SW 1271 (cell line): ENCODE measurements around the gene YY1.
"Not testable (repeated sequence)": the region's sequence is repeated elsewhere in the genome, so short reads cannot be mapped to it uniquely, and the experiment has no call there.

Experiments used
- DNase-seq, 2 experiments: peaks; one replicate each; lab custom pipeline; 2025; lab: John Stamatoyannopoulos, UW

The YY1 gene

DNA sequence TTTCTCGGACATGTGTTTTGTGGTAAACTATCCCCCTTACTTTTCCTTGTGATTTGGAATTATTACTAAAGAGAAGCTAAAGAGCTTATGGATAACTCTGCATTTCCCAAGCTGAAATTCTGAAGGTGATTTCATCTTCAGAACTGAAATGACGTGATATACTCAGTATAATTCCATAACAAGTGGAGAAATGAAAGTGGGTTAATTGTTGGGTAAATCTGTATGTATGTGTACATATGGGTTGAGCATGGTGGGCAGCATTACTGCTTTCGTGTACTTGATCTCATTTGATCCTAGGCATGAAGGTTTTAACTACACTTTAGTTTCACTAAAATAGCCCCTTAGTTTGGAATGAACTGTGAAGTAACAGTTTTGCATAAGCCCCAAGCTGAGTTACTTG, 4.1 kb downstream of the YY1 start:
- no peak for DNase-seq

DNA sequence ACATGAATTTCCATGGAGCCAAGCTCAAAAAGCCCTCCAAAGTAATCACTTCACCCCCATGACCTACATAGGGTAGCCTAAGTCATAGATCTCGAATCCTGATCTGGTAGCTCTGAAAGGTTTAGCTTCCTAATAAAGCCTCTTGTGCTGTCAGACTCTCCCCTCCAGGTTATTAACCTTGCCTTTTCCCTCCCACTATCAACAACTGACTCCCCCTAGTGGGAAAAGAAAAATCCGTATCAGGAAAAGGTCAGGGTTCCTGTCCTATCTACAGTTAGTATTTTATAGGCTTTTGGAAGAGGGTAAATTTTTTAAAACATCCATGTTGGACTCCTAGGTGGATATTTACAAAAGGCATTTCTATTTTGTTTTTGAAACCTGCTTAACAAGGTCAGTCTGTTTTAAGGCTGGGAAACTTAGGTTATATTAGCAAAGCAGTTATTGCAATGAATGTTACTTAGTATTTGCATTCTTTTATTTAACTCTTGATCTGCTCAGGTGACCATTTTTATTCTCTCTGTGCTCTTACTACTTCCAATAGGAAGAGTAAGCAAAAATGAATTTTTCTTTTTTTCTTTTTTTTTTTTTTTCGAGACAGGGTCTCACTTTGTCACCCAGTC, 8.0 kb downstream of the YY1 start:
- DNase-seq = peak; percentile 12 to 67

DNA sequence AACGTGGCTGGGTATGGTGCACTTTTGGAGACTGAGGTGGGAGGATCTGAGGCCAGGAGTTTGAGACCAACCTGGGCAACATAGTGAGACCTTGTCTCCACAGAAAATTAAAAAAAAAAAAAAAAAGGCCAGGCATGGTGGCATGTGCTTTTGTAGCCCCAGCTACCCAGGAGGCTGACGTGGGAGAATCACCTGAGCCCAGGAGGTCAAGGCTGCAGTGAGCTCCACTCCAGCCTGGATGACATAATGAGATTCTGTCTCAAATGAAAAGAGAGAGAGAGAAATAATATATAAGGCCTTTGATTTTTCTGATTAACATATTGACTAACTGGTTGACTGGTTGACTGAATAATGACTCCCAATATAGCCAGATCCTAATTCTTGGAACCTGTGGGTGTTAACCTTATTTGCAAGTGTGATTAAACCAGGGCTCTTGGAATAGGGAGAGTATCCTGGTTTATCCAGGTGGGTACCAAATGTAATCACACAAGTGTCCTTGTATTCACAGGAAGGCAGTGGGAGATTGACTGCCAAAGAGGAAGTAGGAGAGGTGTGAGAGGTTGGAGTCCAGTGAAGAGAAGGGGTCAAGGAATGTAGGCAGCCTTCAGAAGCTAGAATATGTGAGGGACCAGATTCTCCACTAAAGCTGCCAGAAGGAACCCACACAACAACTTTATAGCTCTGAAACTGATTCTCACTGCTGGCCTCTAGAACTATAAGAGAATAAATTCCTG, 12.0 kb downstream of the YY1 start:
- DNase-seq = no peak

DNA sequence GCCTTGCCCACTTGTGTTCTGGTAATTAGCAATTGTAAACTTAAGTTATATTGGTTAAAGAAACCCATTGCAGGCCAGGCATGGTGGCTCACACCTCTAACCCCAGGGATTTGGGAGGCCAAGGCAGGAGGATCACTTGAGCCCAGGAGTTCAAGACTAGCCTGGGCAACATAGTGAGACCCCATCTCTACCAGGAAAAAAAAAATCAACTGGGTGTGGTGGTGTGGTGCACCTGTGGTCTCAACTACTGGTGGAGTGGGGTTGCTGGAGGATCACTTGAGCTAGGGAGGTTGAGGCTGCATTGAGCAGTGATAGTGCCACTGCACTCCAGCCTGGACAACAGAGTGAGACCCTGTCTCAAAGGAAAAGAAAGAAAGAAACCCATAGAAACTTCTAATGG, 13.7 kb downstream of the YY1 start:
- no peak for DNase-seq

DNA sequence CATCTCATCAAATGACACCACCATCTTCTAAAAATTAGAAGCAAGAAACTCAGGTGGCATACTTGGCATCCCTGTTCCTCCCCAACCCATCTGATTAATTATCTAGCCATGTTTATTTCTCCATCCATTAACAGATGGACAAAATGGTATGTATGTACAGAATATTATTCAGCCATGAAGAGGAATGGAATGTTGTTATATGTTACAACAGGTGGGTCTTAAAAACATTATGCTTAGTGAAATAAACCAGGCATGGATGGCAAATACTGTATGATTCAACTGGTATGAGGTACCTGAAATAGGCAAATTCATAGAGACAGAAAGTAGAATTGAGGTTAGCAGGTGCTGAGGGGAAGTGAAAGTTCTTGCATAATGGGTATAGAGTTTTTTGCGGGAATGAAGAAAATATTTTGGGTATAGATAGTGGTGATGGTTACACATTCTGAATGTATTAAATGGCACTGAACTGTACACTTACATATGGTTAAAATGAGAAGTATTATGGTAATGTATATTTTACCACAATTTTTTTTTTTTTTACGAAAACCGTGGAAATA, 17.5 kb downstream of the YY1 start:
- no peak for DNase-seq

DNA sequence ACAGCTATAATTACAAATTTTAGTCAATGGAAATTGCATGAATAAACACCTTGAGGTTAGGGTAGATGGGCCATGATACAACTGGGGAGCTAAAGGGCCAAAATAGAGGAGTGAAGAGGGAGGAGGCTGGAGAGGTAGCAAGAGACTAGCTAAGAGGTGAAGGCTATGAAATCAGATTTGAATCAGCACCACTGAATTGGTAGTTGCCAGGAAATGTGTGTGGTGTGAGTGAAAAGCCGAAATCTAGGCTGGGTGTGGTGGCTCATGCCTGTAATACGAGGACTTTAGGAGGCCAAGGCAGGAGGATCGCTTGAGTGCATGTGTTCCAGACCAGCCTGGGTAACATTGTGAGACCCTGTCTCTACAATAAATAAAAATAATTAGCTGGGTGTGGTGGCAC, 22.7 kb downstream of the YY1 start:
- no peak for DNase-seq

DNA sequence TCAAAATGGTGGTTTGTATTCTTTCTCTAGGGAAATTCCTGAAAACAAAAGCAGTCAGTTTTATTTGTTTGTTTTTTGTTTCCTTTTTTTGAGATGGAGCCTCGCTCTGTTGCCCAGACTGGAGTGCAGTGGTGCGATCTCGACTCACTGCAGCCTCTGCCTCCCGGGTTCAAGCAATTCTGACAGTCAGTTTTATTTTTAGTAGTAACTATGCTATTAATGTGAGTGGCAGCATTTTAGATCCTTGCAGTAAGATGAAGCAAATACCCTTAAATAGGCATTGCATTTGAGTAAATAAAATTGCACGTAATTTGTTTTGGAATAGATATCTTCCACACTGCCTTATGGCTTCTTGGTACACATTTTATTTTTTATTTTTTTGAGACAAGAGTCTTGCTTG, 23.6 kb downstream of the YY1 start:
- DNase-seq = no peak

DNA sequence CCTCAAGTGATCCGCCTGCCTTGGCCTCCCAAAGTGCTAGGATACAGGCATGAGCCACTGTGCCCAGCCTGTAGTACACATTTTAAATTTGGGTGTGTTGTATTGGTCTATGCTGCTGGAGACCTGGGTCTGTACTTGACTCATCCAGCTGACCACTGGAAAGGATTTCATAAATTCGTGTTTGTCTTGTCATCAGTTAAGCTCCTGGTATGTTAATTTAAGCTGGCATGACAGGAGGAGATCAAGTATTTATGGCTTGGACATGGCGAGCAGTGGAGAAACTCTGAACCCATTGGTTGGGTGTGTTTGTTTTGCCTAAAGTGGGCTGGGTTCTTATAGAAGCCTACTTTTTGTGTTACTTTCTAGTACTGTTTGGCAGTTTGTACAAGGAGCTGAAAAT, 24.2 kb downstream of the YY1 start:
- no peak for DNase-seq

DNA sequence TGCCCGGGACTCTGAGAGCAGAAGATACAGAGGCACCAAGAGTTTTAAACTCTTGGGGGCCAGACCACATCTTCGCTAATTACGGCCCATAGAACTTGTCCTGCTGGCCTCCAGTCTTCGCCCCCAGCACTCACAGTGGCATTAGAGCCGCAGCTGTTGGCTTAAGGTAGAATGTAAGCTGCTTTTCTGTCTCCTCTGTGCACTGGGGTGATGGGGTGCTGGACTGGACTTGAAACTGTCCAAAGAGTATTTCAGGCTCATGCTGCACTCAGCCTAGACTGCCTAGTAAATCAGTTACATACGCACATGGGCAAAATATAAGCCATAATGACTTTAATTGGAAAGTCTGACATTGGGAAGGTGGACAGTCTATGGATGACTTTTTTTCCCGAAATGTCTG, 29.0 kb downstream of the YY1 start:
- DNase-seq = no peak

DNA sequence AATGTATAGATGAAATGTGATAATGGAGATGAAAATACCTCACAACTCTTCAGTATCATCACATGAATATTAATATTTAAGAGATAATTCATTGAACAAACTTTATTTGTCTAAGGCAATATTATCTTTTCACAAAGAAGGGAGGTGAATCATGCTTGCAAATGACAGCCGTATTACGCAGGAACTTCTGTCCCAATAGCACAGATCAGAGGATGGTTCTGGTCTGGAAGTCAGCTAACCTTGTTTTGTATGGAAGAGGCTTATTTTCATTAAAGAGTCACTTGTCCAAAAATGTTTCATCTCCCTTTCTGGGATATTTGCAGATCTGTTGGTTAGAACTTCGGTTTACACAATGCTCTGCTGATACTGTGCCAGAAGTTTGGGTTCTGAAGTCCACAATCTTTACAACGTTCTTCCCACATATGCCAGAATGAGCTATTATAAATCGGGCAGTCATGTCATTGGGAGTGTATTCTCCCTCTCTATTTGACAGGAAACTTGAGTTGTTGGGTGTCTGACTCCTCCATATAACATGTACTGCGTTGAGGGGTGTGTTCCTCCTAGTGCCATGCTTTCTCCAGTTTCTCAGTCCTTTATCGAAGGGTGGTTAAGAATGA, 29.8 kb downstream of the YY1 start:
- DNase-seq = no peak

DNA sequence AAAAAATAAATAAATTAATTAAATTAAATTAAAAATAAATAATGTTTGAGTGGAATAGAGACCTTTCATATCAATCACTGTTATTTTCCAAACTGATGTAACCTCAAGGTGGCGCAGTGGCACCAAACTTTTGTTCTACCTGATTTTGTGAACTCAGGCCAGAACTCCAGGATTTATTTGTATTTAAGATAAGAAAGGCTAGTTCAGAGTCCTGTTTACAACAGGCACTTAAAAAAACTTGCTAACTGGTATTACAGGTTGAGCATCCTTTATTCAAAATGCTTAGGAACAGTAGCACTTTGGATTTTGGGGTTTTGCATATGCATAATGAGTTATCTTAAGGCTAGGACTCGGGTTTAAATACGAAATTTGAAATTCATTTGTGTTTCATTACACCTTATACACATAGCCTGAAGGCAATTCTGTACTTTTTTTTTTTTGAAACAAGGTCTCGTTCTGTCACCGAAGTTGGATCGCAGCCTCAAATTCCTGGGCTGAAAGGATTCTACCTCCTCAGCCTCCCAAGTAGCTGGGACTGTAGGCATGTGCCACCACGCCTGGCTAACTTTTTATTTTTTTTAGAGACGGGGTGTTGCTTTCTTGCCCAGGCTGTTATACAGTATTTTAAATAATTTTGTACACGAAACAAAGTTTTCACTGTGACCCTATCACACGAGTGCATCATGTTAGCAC, 32.4 kb downstream of the YY1 start:
- peak in 1 of 2 experiments; percentile 31 for DNase-seq

DNA sequence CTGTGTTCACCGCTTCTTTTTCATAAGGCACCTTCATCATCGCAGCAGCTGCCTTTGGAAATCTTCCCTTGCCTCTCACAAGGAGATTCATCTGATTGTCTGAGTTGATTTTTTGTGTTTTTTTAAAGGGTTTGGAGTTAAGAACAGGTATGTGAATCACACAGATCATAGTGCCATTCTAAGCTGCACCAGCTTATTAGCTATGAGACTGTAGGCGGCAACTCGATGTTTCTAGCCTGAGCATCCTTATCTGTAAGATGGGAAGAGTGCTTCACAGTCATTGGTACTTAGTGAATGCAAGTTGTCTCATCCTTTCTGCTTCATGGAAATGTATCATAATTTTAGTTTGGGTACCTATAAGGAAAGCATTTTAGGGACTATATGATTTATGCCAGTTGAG, 35.3 kb downstream of the YY1 start:
- no peak for DNase-seq

DNA sequence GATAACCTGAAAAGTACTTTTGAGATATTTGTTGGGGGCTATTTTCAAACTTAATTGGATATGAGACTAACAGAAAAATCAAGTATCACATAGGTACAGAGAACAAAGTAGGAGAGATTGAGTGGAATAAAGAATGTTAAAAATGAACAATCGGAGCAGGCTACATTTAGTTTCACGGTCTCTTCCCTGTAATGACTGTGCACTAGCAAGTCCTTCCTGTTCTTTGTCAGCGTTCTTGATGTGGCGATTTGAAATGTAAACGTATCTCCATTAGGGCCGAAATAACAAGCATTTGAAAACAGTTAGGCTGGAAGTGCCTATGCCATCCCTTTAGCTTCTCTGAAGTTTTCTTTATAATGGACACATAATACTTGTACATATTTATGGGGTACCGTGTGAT, 36.3 kb downstream of the YY1 start:
- no peak for DNase-seq

DNA sequence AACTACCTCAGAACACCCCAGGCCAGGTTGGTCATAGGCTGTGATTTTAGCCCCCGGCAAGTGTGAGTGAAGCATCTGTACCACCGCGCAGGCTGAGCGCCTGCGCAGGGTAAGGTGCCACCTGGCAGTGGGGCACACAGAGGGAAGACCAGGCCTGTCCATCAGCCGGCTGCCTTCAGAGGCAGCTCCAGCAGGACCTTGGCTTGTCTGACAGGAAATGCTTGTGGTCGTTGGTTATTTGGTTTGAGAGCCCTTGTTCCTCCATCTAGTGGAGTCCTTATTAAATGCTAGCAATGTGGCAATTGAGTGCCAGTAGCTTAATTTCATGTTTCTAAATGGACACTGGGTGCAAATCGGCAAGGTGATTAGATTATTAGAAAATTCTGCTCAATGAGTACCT, 39.8 kb downstream of the YY1 start:
- peak in 1 of 2 experiments; percentile 59 for DNase-seq

DNA sequence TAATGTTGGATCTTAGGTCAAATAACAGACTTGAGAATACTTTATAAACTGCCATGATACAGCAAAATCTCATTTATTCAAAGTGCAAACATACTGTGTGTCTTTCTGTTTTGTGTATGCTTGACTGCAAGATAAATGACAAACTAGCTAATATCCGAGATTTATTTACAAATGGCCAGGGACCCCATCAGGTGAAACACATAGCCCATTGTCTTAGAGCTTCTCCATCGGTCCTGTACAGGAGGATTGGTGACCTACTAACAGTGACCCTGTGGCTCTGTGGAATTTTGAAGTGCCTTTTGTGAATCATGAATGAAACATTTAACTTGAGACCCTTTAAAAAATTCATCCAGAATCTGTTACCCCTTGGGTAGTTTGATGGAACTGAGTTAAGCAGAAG, 40.2 kb downstream of the YY1 start:
- DNase-seq = no peak

DNA sequence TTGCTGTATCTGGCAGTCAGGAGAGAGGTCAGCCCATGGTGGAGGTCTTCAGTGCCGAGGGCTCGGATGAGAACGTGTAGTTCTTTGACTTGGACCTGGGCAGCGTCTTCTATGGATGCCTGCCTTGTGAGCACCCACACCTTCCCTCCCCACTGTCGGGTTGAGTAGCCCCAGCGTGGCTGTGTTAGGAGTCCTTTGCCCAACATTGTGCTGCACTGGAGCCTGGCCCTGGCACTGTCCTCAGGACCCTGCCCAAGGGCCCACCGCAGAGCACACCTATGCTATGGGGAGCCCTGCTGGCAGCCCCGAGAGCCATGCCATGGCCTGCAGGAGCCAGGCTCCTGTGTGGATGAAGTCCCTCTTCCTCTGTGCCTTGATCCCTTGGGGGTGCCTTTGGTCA, 40.6 kb downstream of the YY1 start:
- no peak for DNase-seq

DNA sequence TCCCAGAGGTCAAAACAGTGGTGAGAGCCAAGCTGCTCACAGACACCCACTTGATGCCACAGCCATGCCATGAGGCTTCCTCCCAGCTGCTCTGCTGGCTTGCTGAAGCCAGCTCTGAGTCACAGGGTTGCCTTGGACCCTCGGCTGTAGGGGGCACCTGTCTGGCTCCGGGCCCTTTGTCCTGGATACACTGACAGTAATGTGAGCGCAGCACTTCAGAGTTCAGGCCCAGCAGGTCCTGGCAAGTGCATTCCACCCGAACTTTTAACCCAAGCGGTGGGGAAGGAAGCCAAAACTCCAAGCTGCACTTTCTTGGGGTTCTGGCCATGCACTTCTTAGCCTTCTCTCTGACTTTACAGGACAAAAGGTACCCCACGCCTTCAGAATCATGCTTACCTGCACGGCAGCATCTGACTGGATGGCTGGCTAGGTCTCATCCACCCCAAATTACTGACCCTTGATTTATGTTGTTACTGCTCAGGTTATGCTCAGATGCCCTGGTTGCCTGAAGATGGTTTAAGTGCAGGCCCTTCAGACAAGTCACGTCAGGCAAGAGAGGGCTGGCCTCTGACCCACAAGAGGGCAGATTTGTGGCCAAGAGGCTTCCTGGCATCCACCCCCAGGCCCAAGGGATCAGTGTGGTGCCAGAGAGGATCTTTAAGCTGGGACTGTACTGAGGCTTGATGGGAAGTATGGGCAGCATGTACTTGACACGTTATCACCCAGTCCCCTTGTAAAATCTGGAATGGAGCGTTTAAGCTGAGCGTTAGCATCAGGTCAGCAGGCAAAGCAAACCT, 42.5 kb downstream of the YY1 start:
- no peak for DNase-seq

DNA sequence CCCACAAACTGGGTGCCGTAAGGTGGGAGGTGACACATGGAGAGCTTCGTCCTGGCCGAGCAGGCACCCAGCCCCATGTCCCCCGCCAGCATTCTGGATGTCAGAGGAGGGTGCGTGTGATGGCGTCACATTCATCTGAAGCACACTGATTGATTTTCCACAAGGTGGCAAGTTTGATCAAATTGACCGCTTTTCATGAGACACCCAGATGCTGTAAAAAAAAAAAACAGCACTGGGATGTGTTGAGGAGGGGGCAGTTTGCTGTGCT, 43.1 kb downstream of the YY1 start:
- no peak for DNase-seq

DNA sequence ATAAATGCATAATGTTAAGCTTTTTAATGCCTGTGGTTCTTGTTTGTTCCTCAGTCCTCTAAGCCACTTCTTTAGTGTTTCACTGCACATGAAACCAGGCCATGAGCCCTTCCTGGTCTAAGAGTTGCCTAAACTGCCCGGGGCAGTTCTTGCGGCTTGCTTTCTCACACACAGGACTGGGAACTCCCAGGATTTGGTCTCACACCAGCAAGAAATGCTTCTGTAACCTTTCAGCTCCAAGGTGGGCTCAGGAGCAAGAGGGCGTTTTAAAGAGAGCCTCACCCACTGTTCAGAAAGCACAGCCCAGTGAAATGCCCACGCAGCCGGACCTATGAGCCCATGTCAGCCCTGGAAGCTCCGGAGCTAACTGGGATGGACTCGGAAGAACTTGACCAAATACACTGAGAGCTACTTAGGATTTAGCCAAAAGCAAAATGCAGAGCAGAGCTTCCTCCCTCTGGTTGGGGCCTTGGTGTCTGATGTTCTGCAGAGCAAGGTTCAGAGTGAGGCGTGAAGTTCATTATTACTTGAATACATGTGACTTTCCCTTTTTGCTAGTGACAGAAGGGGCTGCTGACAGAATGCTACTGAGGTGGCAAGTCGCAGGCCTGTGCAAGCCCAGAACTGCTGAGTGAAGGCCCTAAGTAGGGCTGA, 43.9 kb downstream of the YY1 start:
- no peak for DNase-seq

DNA sequence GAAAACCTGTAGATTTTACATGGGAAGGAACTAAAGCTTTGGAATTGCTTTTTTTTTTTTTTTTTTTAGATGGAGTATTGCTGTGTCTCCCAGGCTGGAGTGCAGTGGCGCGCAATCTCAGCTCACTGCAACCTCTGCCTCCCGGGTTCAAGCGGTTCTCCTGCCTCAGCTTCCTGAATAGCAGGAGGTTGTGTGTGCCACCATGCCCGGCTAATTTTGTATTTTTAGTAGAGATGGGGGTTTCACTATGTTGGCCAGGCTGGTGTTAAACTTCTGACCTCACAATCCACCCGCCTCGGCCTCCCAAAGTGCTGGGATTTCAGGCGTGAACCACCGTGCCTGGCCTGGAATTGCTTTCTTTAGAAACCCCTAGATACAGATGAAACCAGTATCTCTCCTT, 44.5 kb downstream of the YY1 start:
- DNase-seq = not testable (repeated sequence)
